ENCODE data around the gene SCRN2. TPM values are rescaled to one million over a fixed set of nuclear protein-coding genes. Genes with fewer than 3 reads are reported as not detected.

SCRN2 gene
- total and polyA plus RNA-seq, 8 donors = 26.4 to 47.7 (median 39.0) TPM

- Histone ChIP-seq H3K9me3 (no peaks in the 10 kb centered on the region), H3K27ac (no peak overlapping the region), H3K27me3 (no peaks in the 10 kb centered on the region), H3K4me1 (peaks cover 18 to 29% of the 10 kb centered on the region in 2 donors), H3K4me3 (no peak overlapping the region), H3K36me3 (peaks cover 0 to 68% of the 10 kb centered on the region in 2 donors)
- TF ChIP-seq CTCF (IDR thresholded peaks at IDR 0.05) = no peak
- DNase-seq = no peak
- intact Hi-C loops (cut with DNase I) = no loop called here
- ATAC-seq = no peak
These were observed 22.9 kb downstream of the SCRN2 start for GRCh38 chr17:47818002-47818695.

GRCh38 chr17:47816947-47817346, 24.1 kb downstream of the SCRN2 start:
- H3K4me1 ChIP-seq = peaks cover 14 to 22% of the 10 kb centered on the region in 2 donors
- no peak for TF ChIP-seq CTCF (IDR thresholded peaks at IDR 0.05)
- ATAC-seq = no peak
- no peak for DNase-seq
- intact Hi-C loops (cut with DNase I) = no loop called here
- no peak overlapping the region for H3K27ac ChIP-seq
- H3K36me3 ChIP-seq = peaks cover 0 to 77% of the 10 kb centered on the region in 2 donors
- H3K9me3 ChIP-seq = no peaks in the 10 kb centered on the region
- H3K27me3 ChIP-seq = no peaks in the 10 kb centered on the region
- H3K4me3 ChIP-seq = no peak overlapping the region

GRCh38 chr17:47816111-47816735, 24.9 kb downstream of the SCRN2 start:
- Histone ChIP-seq H3K4me3 (no peak overlapping the region), H3K27ac (no peak overlapping the region), H3K27me3 (no peaks in the 10 kb centered on the region), H3K9me3 (no peaks in the 10 kb centered on the region), H3K36me3 (peaks cover 0 to 79% of the 10 kb centered on the region in 2 donors), H3K4me1 (peaks cover 10 to 15% of the 10 kb centered on the region in 2 donors)
- no peak for TF ChIP-seq CTCF (IDR thresholded peaks at IDR 0.05)
- intact Hi-C loops (cut with DNase I) = no loop called here
- no peak for ATAC-seq
- DNase-seq = no peak

- Histone ChIP-seq H3K27me3 (no peaks in the 10 kb centered on the region), H3K9me3 (no peaks in the 10 kb centered on the region), H3K27ac (no peak overlapping the region), H3K4me1 (peaks cover 1 to 7% of the 10 kb centered on the region in 2 donors), H3K4me3 (no peak overlapping the region), H3K36me3 (peaks cover 0 to 86% of the 10 kb centered on the region in 2 donors)
- DNase-seq = no peak
- intact Hi-C loops (cut with DNase I) = no loop called here
- no peak for TF ChIP-seq CTCF (IDR thresholded peaks at IDR 0.05)
- no peak for ATAC-seq
These were observed 25.8 kb downstream of the SCRN2 start for GRCh38 chr17:47815106-47815918.
